Measurements from ENCODE around the gene ZNF831.

The ZNF831 gene

GRCh38 chr20:59305908-59306655 is 142.5 kb downstream of the ZNF831 start:
- no peak for DNase-seq (ENCODE audit: low spot score)

DNA sequence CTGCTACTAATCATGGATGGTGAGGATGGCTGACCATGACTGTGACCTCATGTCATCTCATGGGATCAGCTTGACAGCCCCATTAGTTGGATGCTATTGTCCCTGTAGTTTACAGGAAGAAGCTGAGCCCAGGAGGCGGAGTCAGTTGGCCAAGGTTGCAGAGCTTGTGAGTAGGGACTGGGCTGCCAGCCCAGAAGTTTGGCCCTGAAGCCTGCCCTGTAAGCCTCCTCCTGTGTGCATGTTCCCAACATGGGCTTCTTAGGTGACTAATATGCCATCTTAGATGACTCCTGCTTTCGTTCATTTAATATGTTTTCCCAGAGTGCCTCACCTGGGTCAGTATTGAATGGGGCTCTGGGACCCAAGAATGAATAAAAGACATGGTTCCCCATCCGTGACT is 143.6 kb downstream of the ZNF831 start:
- DNase-seq (ENCODE audit: low spot score) = no peak

All from AG08396 (cell line).